ENCODE data around the gene C10orf71. TPM values are rescaled to one million over a fixed set of nuclear protein-coding genes. Genes with fewer than 3 reads are reported as not detected.

The C10orf71 gene
- total and polyA plus RNA-seq, 3 donors from 2014 or later: 0.08 to 0.79 (median 0.12) TPM

DNA sequence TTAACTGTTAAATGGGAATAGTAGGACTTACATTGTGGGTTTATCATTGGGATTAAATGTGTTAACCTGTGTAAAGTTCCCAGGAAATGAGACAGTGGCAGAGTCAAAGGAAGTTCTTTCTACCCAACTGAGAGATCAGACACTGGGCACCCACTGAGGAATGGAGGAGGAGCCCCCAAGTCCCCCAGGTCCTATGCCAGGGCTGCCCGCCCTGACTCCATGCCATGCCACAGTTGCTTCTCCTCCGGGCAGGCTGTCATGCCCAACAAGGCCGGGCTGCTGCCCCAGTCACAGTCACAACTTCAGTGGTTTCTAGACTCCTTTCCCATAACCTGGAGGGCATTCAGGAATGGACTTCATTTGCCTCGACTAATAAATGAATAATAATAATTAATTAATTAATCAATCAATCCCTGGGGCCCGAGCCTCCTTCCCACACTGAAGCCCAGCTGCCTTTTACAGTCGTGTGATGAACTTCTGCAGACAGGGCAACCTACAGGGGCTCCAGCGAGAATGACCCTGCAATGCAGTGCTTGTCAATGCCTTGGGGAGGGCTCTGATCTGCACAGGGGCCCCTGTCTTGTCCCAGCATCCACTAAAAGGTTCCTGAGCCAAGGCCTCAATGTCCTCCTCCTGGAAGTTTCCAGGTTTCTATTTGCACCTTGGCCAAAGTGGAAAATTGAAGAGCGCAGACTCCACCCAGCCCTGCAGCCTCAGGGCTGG, 64.5 kb downstream of the C10orf71 start:
- DNase-seq: no peak
- Histone ChIP-seq H3K4me3 (no peak overlapping the region), H3K9me3 (no peaks in the 10 kb centered on the region), H3K27me3 (no peaks in the 10 kb centered on the region), H3K36me3 (ENCODE audit: low read depth, missing control alignments) (no peaks in the 10 kb centered on the region), H3K27ac (no peak overlapping the region), H3K4me1 (peaks cover 8% of the 10 kb centered on the region)
- WGBS, 2 donors: 84 to 93% methylated on average over 8 of the region's 8 CpGs
- intact Hi-C loops (cut with DNase I; ENCODE audit: low total_unique reads): no loop called here
- TF ChIP-seq POLR2A (IDR thresholded peaks at IDR 0.05) (no peak), CTCF (IDR thresholded peaks at IDR 0.05) (no peak)

GRCh38 chr10:49364051-49364450, 65.1 kb downstream of the C10orf71 start:
- peaks cover 8% of the 10 kb centered on the region for H3K4me1 ChIP-seq
- no peak for DNase-seq
- 80 to 81% methylated on average over 5 of the region's 5 CpGs for WGBS, 2 donors
- H3K27me3 ChIP-seq: no peaks in the 10 kb centered on the region
- TF ChIP-seq CTCF (IDR thresholded peaks at IDR 0.05) (no peak), POLR2A (IDR thresholded peaks at IDR 0.05) (no peak)
- intact Hi-C loops (cut with DNase I; ENCODE audit: low total_unique reads): no loop called here
- H3K9me3 ChIP-seq: no peaks in the 10 kb centered on the region
- no peak overlapping the region for H3K27ac ChIP-seq
- no peak overlapping the region for H3K4me3 ChIP-seq
- no peaks in the 10 kb centered on the region for H3K36me3 ChIP-seq (ENCODE audit: low read depth, missing control alignments)

- Histone ChIP-seq H3K27ac (no peak overlapping the region), H3K9me3 (no peaks in the 10 kb centered on the region), H3K4me3 (no peak overlapping the region), H3K27me3 (no peaks in the 10 kb centered on the region), H3K36me3 (ENCODE audit: low read depth, missing control alignments) (no peaks in the 10 kb centered on the region), H3K4me1 (peaks cover 8% of the 10 kb centered on the region)
- TF ChIP-seq POLR2A (IDR thresholded peaks at IDR 0.05) (no peak), CTCF (IDR thresholded peaks at IDR 0.05) (no peak)
- DNase-seq: no peak
- 90 to 92% methylated on average over 8 of the region's 8 CpGs for WGBS, 2 donors
- intact Hi-C loops (cut with DNase I; ENCODE audit: low total_unique reads): no loop called here
These were observed 65.8 kb downstream of the C10orf71 start for GRCh38 chr10:49364747-49365146.

DNA sequence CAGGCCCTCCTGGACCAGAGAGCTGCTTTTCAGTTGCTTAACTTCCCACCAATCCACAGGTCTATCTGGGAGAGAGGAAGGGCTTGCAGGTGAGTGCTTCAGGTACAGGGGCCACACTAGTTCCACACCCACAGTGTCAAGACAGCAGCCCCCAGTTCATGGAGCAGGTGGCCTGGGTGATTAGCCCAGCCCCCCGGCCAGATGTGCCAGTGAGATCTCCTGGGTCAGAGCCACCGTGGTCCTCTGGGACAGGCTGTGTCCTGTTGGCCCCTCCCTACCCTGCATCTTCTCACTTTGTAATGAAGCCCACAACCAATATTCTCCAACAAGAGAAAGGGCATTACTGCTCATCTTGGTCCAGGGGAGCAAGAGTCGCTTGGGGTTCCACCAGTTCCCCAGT, 66.3 kb downstream of the C10orf71 start:
- Histone ChIP-seq H3K9me3 (no peaks in the 10 kb centered on the region), H3K36me3 (ENCODE audit: low read depth, missing control alignments) (no peaks in the 10 kb centered on the region), H3K27me3 (no peaks in the 10 kb centered on the region), H3K4me1 (peaks cover 6% of the 10 kb centered on the region), H3K27ac (no peak overlapping the region), H3K4me3 (no peak overlapping the region)
- intact Hi-C loops (cut with DNase I; ENCODE audit: low total_unique reads): no loop called here
- TF ChIP-seq CTCF (IDR thresholded peaks at IDR 0.05): no peak
- TF ChIP-seq POLR2A (IDR thresholded peaks at IDR 0.05): no peak
- 81 to 90% methylated on average over 2 to 3 of the region's 3 CpGs for WGBS, 2 donors
- DNase-seq: no peak

Data from testis (tissue), 3 donors.